HepG2 (cell line): ENCODE measurements around the gene DPH2. TPM values are rescaled to one million over a fixed set of nuclear protein-coding genes. Genes with fewer than 3 reads are reported as not detected.
A peak's percentile ranks its signal among the peaks of the same experiment; 100 is the strongest.

Experiments
- ATAC-seq: fragments of 200-7000 bp; cut with Tn5 transposase; 3 replicates; pipeline ENCODE4 v1.9.1; 2020; ENCODE audit warnings: mild to moderate bottlenecking, moderate library complexity
- BruUV-seq: library from RNA; stranded (reverse); fragments of 400-500 nt; replicated peaks from 2 replicates; lab custom pipeline; 2021; lab: Mats Ljungman, UMichigan
- CTCF ChIA-PET: fragments of 300-600 bp; formaldehyde crosslinking; extraction: SDS; loops from one replicate; lab custom pipeline; 2021; ENCODE audit warnings: low total read pairs, inconsistent platforms, low intra/inter-chr PET ratio; lab: Yijun Ruan, JAX
- POLR2A ChIA-PET: fragments of 350-600 bp; sonication (Branson Sonifier 250); formaldehyde crosslinking; loops from one replicate; lab custom pipeline; 2020; ENCODE audit warnings: antibody characterized with exemption, inconsistent platforms; lab: Yijun Ruan, JAX
- DNase-seq: peaks from one replicate; pipeline ENCODE4 v3.0.0-alpha.2; 2015; ENCODE audit warnings: low spot score
- FAIRE-seq: peaks from 3 replicates; lab custom pipeline; 2011; peaks lifted over from hg19 to GRCh38; lab: Jason Lieb, UNC
- H2AFZ ChIP-seq: one replicate; pipeline ENCODE4 v1.6.1; 2011; ENCODE audit warnings: low read length, inconsistent platforms
- H3K27ac ChIP-seq: fragments of 300-600 bp; 3 replicates; pipeline ENCODE4 v1.8.0; 2011; ENCODE audit warnings: mixed run types, mild to moderate bottlenecking, mixed read lengths, low read length, inconsistent platforms; ENCODE audit not compliant: insufficient read depth; ENCODE audit errors: extremely low read length
- H3K27me3 ChIP-seq, 2 experiments: fragments of 200-600 bp in 1 of 2; 2 replicates in 1 of 2; 3 replicates in 1 of 2; pipeline versions ENCODE4 v1.6.0 to v1.8.0; 2011; ENCODE audit warnings: low read length in 2 of 2, mild to moderate bottlenecking in 2 of 2, moderate library complexity in 2 of 2, inconsistent platforms in 1 of 2; ENCODE audit not compliant: insufficient read depth in 2 of 2, control insufficient read depth in 1 of 2
- H3K36me3 ChIP-seq, 2 experiments: fragments of 200-600 bp in 1 of 2; replicated peaks in 1 of 2; 2 replicates in 1 of 2; 3 replicates in 1 of 2; pipeline versions ENCODE4 v1.5.1 to v1.8.0; 2011; ENCODE audit warnings: low read length in 2 of 2, inconsistent platforms in 1 of 2; ENCODE audit not compliant: insufficient read depth in 2 of 2, control insufficient read depth in 1 of 2
- H3K4me1 ChIP-seq: 2 replicates; pipeline ENCODE4 v1.5.1; 2012; ENCODE audit warnings: low read length, inconsistent platforms; ENCODE audit not compliant: insufficient read depth
- H3K4me2 ChIP-seq: 2 replicates; pipeline ENCODE4 v1.6.0; 2011; ENCODE audit warnings: low read depth, low read length, inconsistent platforms
- H3K4me3 ChIP-seq, 3 experiments: fragments of 200-600 bp in 1 of 3; sonication (generic), shearing (Covaris generic) in 1 of 3; replicated peaks in 1 of 3; 2 replicates each; pipeline ENCODE4 v1.5.1; 2011 to 2016; ENCODE audit warnings: low read length in 3 of 3, inconsistent platforms in 2 of 3, low read depth in 2 of 3, mild to moderate bottlenecking in 2 of 3, control low read depth in 1 of 3, mixed read lengths in 1 of 3; ENCODE audit not compliant: insufficient read depth in 1 of 3
- H3K79me2 ChIP-seq: one replicate; pipeline ENCODE4 v1.6.1; 2011; ENCODE audit warnings: low read length, inconsistent platforms; ENCODE audit not compliant: insufficient read depth
- H3K9ac ChIP-seq: 2 replicates; pipeline ENCODE4 v1.6.0; 2011; ENCODE audit warnings: mild to moderate bottlenecking, low read depth, low read length, inconsistent platforms; ENCODE audit not compliant: insufficient read depth
- H3K9me3 ChIP-seq: 2 replicates; pipeline ENCODE4 v1.5.1; 2012; ENCODE audit warnings: mild to moderate bottlenecking, low read length
- H4K20me1 ChIP-seq: 2 replicates; pipeline ENCODE4 v1.6.0; 2011; ENCODE audit warnings: inconsistent platforms, mild to moderate bottlenecking, low read length, moderate library complexity; ENCODE audit not compliant: insufficient read depth
- ARHGAP35 ChIP-seq: sonication (generic); formaldehyde crosslinking; IDR thresholded peaks from 2 replicates; pipeline ENCODE4 v1.9.0; 2022; ENCODE audit warnings: mild to moderate bottlenecking, inconsistent platforms, moderate library complexity, missing genetic modification reagents, borderline replicate concordance
- BRD4 ChIP-seq: sonication (generic); formaldehyde crosslinking; IDR thresholded peaks from 2 replicates; pipeline ENCODE4 v1.4.0; 2020; ENCODE audit warnings: missing genetic modification reagents
- ZNF276 ChIP-seq: sonication (generic); formaldehyde crosslinking; IDR thresholded peaks from 2 replicates; pipeline ENCODE4 v1.4.0; 2020; ENCODE audit warnings: mild to moderate bottlenecking, low read depth, missing genetic modification reagents
- ZNF512 ChIP-seq: sonication (generic); formaldehyde crosslinking; IDR thresholded peaks from 2 replicates; pipeline ENCODE4 v1.4.0; 2020; ENCODE audit warnings: mild to moderate bottlenecking, missing genetic modification reagents
- WGBS: methylation state at CpG from one replicate; pipeline ENCODE4 v1.1.6; 2017; ENCODE audit warnings: low lambda C conversion rate; 5-methylcytosine and 5-hydroxymethylcytosine counted together
- in situ Hi-C: cut with HindIII; loops from 2 replicates; pipeline ENCODE4 v1.10.0; 2017; ENCODE audit warnings: low pct_unique_long_range_greater_than_20kb; ENCODE audit not compliant: extremely low pct_ligation_motif_present
- intact Hi-C: fragments of 100-400 bp; cut with micrococcal nuclease; formaldehyde crosslinking; loops from one replicate; pipeline ENCODE4 v1.10.0; 2022; ENCODE audit not compliant: unreplicated experiment
- polyA plus RNA-seq, 8 experiments: library from polyadenylated mRNA; depleted of rRNA in 3 of 8; stranded (reverse) in 7 of 8; unstranded in 1 of 8; fragments of >200 nt; fragmentation: Illumina TruSeq in 4 of 8; extraction: Trizol in 4 of 8; gene quantifications; 2 replicates each; pipeline versions ENCODE4 v1.2.1 to v1.2.3, GENCODE V29; 2011 to 2016; ENCODE audit warnings: low read depth in 4 of 8, missing spikeins in 1 of 8, mixed read lengths in 1 of 8; ENCODE audit not compliant: insufficient read depth in 1 of 8
- total RNA-seq, 5 experiments: library from RNA; depleted of rRNA; stranded (reverse); fragments of >200 nt; fragmentation: Illumina TruSeq; extraction: Trizol; gene quantifications; 2 replicates each; pipeline ENCODE4 v1.2.3, GENCODE V29; 2016; ENCODE audit warnings: low read depth in 1 of 5

Gene DPH2
- total and polyA plus RNA-seq, 2 of the 13 experiments (the other 11 are each of a cell fraction or from before 2014, with no cell fraction given): 32.2 to 38.3 TPM

GRCh38 chr1:43970502-43970901 is 692 bp downstream of the DPH2 start:
- no peaks in the 10 kb centered on the region for H3K9me3 ChIP-seq
- TF ChIP-seq BRD4 (CRISPR knock-in tag): 0 out of 2 replicates have a peak, but pooled peaks have one; percentile 13
- TF ChIP-seq ZNF512 (CRISPR knock-in tag): no peak
- in situ Hi-C loops: no loop called here
- H4K20me1 ChIP-seq: no peaks in the 10 kb centered on the region
- H3K27me3 ChIP-seq: no peaks in the 10 kb centered on the region
- 22% methylated on average over 5 of the region's 5 CpGs for WGBS
- BruUV-seq: no TSS peak
- H2AFZ ChIP-seq: no peak overlapping the region
- POLR2A ChIA-PET: interaction anchor here (0.9 to 1.9 kb wide), 7 partner anchors 8 to 62 kb away, joined by 3 to 10 read pairs (median 5); partner anchors contain the start of genes B4GALT2 and IPO13
- H3K4me2 ChIP-seq: peak overlapping the region; percentile 75
- H3K27ac ChIP-seq: no peak overlapping the region
- peaks cover 15% of the 10 kb centered on the region for H3K79me2 ChIP-seq
- DNase-seq: no peak
- no peak for FAIRE-seq
- H3K4me3 ChIP-seq: peak overlapping the region; percentile 80 to 94 (median 91)
- peaks cover 0 to 1% of the 10 kb centered on the region in 2 experiments; a peak in 1 of 5 replicates for H3K36me3 ChIP-seq
- H3K4me1 ChIP-seq: peaks cover 22% of the 10 kb centered on the region
- H3K9ac ChIP-seq: peak overlapping the region; percentile 76
- intact Hi-C loops: no loop called here
- CTCF ChIA-PET: no interaction called here
- no peak for ATAC-seq

GRCh38 chr1:43970911-43971310 is 1.1 kb downstream of the DPH2 start:
- FAIRE-seq (no peak), DNase-seq (no peak), ATAC-seq (no peak)
- Histone ChIP-seq H3K36me3 (peaks cover 0 to 1% of the 10 kb centered on the region in 2 experiments; a peak in 1 of 5 replicates), H4K20me1 (no peaks in the 10 kb centered on the region), H3K4me3 (peak overlapping the region; percentile 80 to 94 (median 91)), H3K9ac (peak overlapping the region; percentile 76), H3K4me1 (peaks cover 26% of the 10 kb centered on the region), H2AFZ (no peak overlapping the region), H3K9me3 (no peaks in the 10 kb centered on the region), H3K4me2 (peak overlapping the region; percentile 75), H3K27ac (no peak overlapping the region), H3K79me2 (peaks cover 19% of the 10 kb centered on the region), H3K27me3 (no peaks in the 10 kb centered on the region)
- CTCF ChIA-PET: no interaction called here
- POLR2A ChIA-PET: interaction anchor here (1.4 to 1.9 kb wide), 5 partner anchors 7 to 34 kb away, joined by 3 to 10 read pairs (median 7); partner anchors contain the start of genes B4GALT2 and IPO13
- in situ Hi-C loops (no loop called here), intact Hi-C loops (no loop called here)
- TF ChIP-seq ZNF276 (CRISPR knock-in tag): no peak
- TF ChIP-seq ARHGAP35 (CRISPR knock-in tag): no peak
- BruUV-seq: no TSS peak
- 57% methylated on average over 9 of the region's 9 CpGs for WGBS
